HCT116 (cell line): ENCODE results near the gene FOXQ1. TPM values are rescaled to one million over a fixed set of nuclear protein-coding genes. Genes with fewer than 3 reads are reported as not detected.

ENCODE experiments used
- ATAC-seq: fragments of 200-7000 bp; cut with Tn5 transposase; 2 replicates; pipeline ENCODE4 v1.9.1; 2020; ENCODE audit warnings: mild to moderate bottlenecking, moderate library complexity
- BruUV-seq: library from RNA; stranded (reverse); fragments of 400-500 nt; replicated peaks from 2 replicates; lab custom pipeline; 2021; lab: Mats Ljungman, UMichigan
- CTCF ChIA-PET: fragments of 300-600 bp; sonication (Branson Sonifier 250); formaldehyde crosslinking; loops from one replicate; lab custom pipeline; 2021; ENCODE audit warnings: antibody characterized with exemption; lab: Charles Lee
- POLR2A ChIA-PET: fragments of 300-600, 350-600 bp; sonication (Branson Sonifier 250); formaldehyde crosslinking; loops from one replicate; lab custom pipeline; 2021; ENCODE audit warnings: antibody characterized with exemption; lab: Charles Lee
- RAD21 ChIA-PET, 2 experiments: fragments of 300-600 bp; sonication (Branson Sonifier 250); formaldehyde crosslinking; loops; one replicate each; lab custom pipeline; 2023; ENCODE audit warnings: low total read pairs in 2 of 2; ENCODE audit not compliant: uncharacterized antibody in 2 of 2, unreplicated experiment in 2 of 2, low non-redundant PET in 1 of 2; lab: Charles Lee
- DNase-seq: peaks from one replicate; pipeline ENCODE4 v3.0.0-alpha.2; 2010; ENCODE audit warnings: low read depth, low spot score
- H2AFZ ChIP-seq: fragments of 200-600 bp; shearing (Covaris generic), sonication (generic); 2 replicates; pipeline ENCODE4 v1.6.1; 2017; ENCODE audit warnings: low read depth, mixed run types, mixed read lengths, antibody characterized with exemption, low read length; ENCODE audit not compliant: poor library complexity, severe bottlenecking
- H3K27ac ChIP-seq: 2 replicates; pipeline ENCODE4 v1.5.1; 2012; ENCODE audit warnings: low read depth, low read length
- H3K27me3 ChIP-seq: fragments of 200-600 bp; sonication (generic); 2 replicates; pipeline ENCODE4 v1.6.1; 2016; ENCODE audit warnings: mixed run types, low read length, mixed read lengths; ENCODE audit not compliant: insufficient read depth
- H3K36me3 ChIP-seq, 2 experiments: fragments of 200-500 bp in 1 of 2; fragments of 200-600 bp in 1 of 2; sonication (Bioruptor generic) in 1 of 2; sonication (generic) in 1 of 2; 2 replicates each; pipeline versions ENCODE4 v1.5.1 to v1.6.1; 2014 to 2016; ENCODE audit warnings: low read length in 2 of 2, inconsistent platforms in 1 of 2, mixed read lengths in 1 of 2, mixed run types in 1 of 2; ENCODE audit not compliant: insufficient read depth in 2 of 2, control insufficient read depth in 1 of 2
- H3K4me1 ChIP-seq, 2 experiments: fragments of 200-600 bp in 1 of 2; sonication (generic) in 1 of 2; 2 replicates each; pipeline versions ENCODE4 v1.5.1 to v1.6.1; 2012 to 2017; ENCODE audit warnings: low read length in 2 of 2, inconsistent platforms in 1 of 2, mild to moderate bottlenecking in 1 of 2, mixed read lengths in 1 of 2, mixed run types in 1 of 2, moderate library complexity in 1 of 2; ENCODE audit not compliant: insufficient read depth in 2 of 2, control insufficient read depth in 1 of 2
- H3K4me2 ChIP-seq: fragments of 200-600 bp; sonication (generic); 2 replicates; pipeline ENCODE4 v1.6.1; 2017; ENCODE audit warnings: mixed run types, low read length, mixed read lengths
- H3K4me3 ChIP-seq, 2 experiments: fragments of 200-600 bp in 1 of 2; sonication (generic) in 1 of 2; replicated peaks in 1 of 2; 2 replicates each; pipeline ENCODE4 v1.5.1; 2011 to 2016; ENCODE audit warnings: low read length in 2 of 2, control low read depth in 1 of 2, low read depth in 1 of 2, mild to moderate bottlenecking in 1 of 2, mixed read lengths in 1 of 2, mixed run types in 1 of 2
- H3K79me2 ChIP-seq: fragments of 200-600 bp; sonication (generic); 2 replicates; pipeline ENCODE4 v1.6.1; 2017; ENCODE audit warnings: mild to moderate bottlenecking, mixed run types, low read length, moderate library complexity, mixed read lengths; ENCODE audit not compliant: insufficient read depth
- H3K9ac ChIP-seq: fragments of 200-600 bp; sonication (generic); 2 replicates; pipeline ENCODE4 v1.6.1; 2016; ENCODE audit warnings: low read length, mixed read lengths
- H3K9me2 ChIP-seq: fragments of 200-600 bp; sonication (generic), shearing (Covaris generic); 2 replicates; pipeline ENCODE4 v1.6.1; 2017; ENCODE audit warnings: mixed run types, mild to moderate bottlenecking, moderate library complexity; ENCODE audit not compliant: insufficient read depth
- H3K9me3 ChIP-seq, 2 experiments: fragments of 200-500 bp in 1 of 2; fragments of 200-600 bp in 1 of 2; sonication (Bioruptor generic) in 1 of 2; sonication (generic) in 1 of 2; 2 replicates each; pipeline ENCODE4 v1.6.1; 2014 to 2017; ENCODE audit warnings: low read length in 2 of 2, mixed read lengths in 2 of 2, inconsistent platforms in 1 of 2, low read depth in 1 of 2, mild to moderate bottlenecking in 1 of 2, mixed run types in 1 of 2, moderate library complexity in 1 of 2; ENCODE audit not compliant: control insufficient read depth in 1 of 2, insufficient read depth in 1 of 2
- H4K20me1 ChIP-seq: fragments of 200-600 bp; sonication (generic), shearing (Covaris generic); 2 replicates; pipeline ENCODE4 v1.6.1; 2017; ENCODE audit warnings: mixed run types, mild to moderate bottlenecking, moderate library complexity; ENCODE audit not compliant: insufficient read depth
- CBX3 ChIP-seq: IDR thresholded peaks from 2 replicates; pipeline ENCODE4 v1.6.1; 2012; ENCODE audit warnings: low read depth
- CEBPB ChIP-seq: IDR thresholded peaks from 2 replicates; pipeline ENCODE4 v1.6.1; 2012; ENCODE audit warnings: low read depth
- EGR1 ChIP-seq: IDR thresholded peaks from 2 replicates; pipeline ENCODE4 v1.6.1; 2012; ENCODE audit warnings: low read depth
- ELF1 ChIP-seq: IDR thresholded peaks from 2 replicates; pipeline ENCODE4 v1.6.1; 2012; ENCODE audit warnings: low read depth, borderline replicate concordance
- EZH2 ChIP-seq: fragments of 200-600 bp; sonication (generic); IDR thresholded peaks from 2 replicates; pipeline ENCODE4 v1.6.1; 2017; ENCODE audit warnings: antibody characterized with exemption, mixed run types
- FOSL1 ChIP-seq: IDR thresholded peaks from 2 replicates; pipeline ENCODE4 v1.6.1; 2012; ENCODE audit warnings: low read depth
- RAD21 ChIP-seq: IDR thresholded peaks from 2 replicates; pipeline ENCODE4 v1.6.1; 2012; ENCODE audit warnings: low read depth, mild to moderate bottlenecking
- SIN3A ChIP-seq: IDR thresholded peaks from 2 replicates; pipeline ENCODE4 v1.6.1; 2012; ENCODE audit warnings: low read depth
- SP1 ChIP-seq: IDR thresholded peaks from 2 replicates; pipeline ENCODE4 v1.6.1; 2012; ENCODE audit warnings: low read depth
- TCF7L2 ChIP-seq: IDR thresholded peaks from 2 replicates; pipeline ENCODE4 v1.7.0; 2011; ENCODE audit warnings: borderline replicate concordance, inconsistent platforms; ENCODE audit not compliant: insufficient read depth, insufficient read length; ENCODE audit errors: extremely low read depth
- ZFX ChIP-seq: fragments of 450-650 bp; IDR thresholded peaks from 2 replicates; pipeline ENCODE4 v1.6.1; 2017
- ZNF274 ChIP-seq: fragments of 200-500 bp; sonication (Bioruptor generic); IDR thresholded peaks from 2 replicates; pipeline ENCODE4 v1.6.1; 2014; ENCODE audit warnings: mild to moderate bottlenecking, low read depth, low read length, inconsistent platforms
- intact Hi-C: fragments of 100-400 bp; cut with micrococcal nuclease; formaldehyde crosslinking; loops from 2 replicates; pipeline ENCODE4 v1.10.0; 2022
- total RNA-seq: library from RNA; stranded (reverse); gene quantifications from one replicate; pipeline ENCODE4 v1.2.1, GENCODE V29; 2021; ENCODE audit not compliant: unreplicated experiment
- TF ChIP-seq, protein P1 (sequence below), 3 experiments: fragments of 200-600 bp in 1 of 3; sonication (generic) in 1 of 3; IDR thresholded peaks in 2 of 3; conservative IDR thresholded peaks in 1 of 3; 2 replicates each; pipeline ENCODE4 v1.5.1; 2012 to 2017; ENCODE audit warnings: low read depth in 2 of 3, low read length in 2 of 3, antibody characterized with exemption in 1 of 3, borderline replicate concordance in 1 of 3, control low read depth in 1 of 3, mild to moderate bottlenecking in 1 of 3, mixed read lengths in 1 of 3, mixed run types in 1 of 3, moderate library complexity in 1 of 3; ENCODE audit not compliant: insufficient read depth in 1 of 3
- TF ChIP-seq, protein P2 (sequence below): IDR thresholded peaks from 2 replicates; pipeline ENCODE4 v1.6.1; 2012; ENCODE audit warnings: low read depth

Gene FOXQ1
- total RNA-seq, 1 experiment from 2014 or later, result 0.42 TPM

DNA sequence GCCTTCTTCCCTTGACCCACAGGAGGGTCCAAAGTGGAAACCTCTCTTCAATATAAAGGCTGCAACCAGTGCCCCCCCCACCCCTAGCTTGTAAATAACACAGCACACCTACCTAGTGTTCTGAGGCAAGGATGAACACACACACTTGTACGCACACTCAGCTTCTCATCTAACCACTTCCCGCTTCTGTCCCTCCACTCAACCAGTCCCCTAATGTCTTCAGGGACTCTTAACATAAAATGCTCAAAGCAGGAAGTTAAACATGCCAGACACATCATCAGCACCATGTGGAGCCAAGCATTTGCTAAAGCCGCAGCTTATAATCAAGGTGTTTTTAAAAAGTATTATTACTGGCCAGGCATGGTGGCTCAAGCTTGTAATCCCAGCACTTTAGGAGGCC, 35.3 kb downstream of the FOXQ1 start:
- H3K9me3 ChIP-seq, result peaks cover 5 to 9% of the 10 kb centered on the region in 2 experiments; a peak in 2 of 4 replicates
- RAD21 ChIA-PET, result interaction anchor here in 1 of 2 experiments (0.6 to 0.8 kb wide), 2 partner anchors 90 to 1159 kb away, joined by 3 to 4 read pairs; no protein-coding TSS in a partner anchor
- no peaks in the 10 kb centered on the region for H4K20me1 ChIP-seq
- H3K4me2 ChIP-seq, result no peak overlapping the region
- BruUV-seq, result no TSS peak
- H3K27me3 ChIP-seq, result no peaks in the 10 kb centered on the region
- CTCF ChIA-PET, result interaction anchor here (1.6 kb wide), 1 partner anchor 11 kb away, joined by 5 read pairs; no protein-coding TSS in a partner anchor
- no peak overlapping the region for H3K9ac ChIP-seq
- H3K4me3 ChIP-seq, result no peak overlapping the region
- H3K4me1 ChIP-seq, result peaks cover 0 to 4% of the 10 kb centered on the region in 2 experiments; a peak in 1 of 4 replicates
- no peak for ATAC-seq
- no peak overlapping the region for H2AFZ ChIP-seq
- no peaks in the 10 kb centered on the region for H3K9me2 ChIP-seq
- no peaks in the 10 kb centered on the region for H3K36me3 ChIP-seq
- no peak for DNase-seq
- TF ChIP-seq ZFX (no peak), FOSL1 (no peak), SP1 (no peak), SIN3A (no peak), RAD21 (no peak), CBX3 (no peak), ZNF274 (no peak), EZH2 (no peak), TCF7L2 (no peak), EGR1 (no peak), CEBPB (no peak), ELF1 (no peak)
- TF ChIP-seq, protein P1, sequence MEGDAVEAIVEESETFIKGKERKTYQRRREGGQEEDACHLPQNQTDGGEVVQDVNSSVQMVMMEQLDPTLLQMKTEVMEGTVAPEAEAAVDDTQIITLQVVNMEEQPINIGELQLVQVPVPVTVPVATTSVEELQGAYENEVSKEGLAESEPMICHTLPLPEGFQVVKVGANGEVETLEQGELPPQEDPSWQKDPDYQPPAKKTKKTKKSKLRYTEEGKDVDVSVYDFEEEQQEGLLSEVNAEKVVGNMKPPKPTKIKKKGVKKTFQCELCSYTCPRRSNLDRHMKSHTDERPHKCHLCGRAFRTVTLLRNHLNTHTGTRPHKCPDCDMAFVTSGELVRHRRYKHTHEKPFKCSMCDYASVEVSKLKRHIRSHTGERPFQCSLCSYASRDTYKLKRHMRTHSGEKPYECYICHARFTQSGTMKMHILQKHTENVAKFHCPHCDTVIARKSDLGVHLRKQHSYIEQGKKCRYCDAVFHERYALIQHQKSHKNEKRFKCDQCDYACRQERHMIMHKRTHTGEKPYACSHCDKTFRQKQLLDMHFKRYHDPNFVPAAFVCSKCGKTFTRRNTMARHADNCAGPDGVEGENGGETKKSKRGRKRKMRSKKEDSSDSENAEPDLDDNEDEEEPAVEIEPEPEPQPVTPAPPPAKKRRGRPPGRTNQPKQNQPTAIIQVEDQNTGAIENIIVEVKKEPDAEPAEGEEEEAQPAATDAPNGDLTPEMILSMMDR (IDR thresholded peaks at IDR 0.05 in 2 of 3, conservative IDR thresholded peaks at IDR 0.05 in 1 of 3; ENCODE audit: borderline replicate concordance in 1 of 3, insufficient read depth in 1 of 3, low read depth in 2 of 3, low read length in 2 of 3), result no peak
- TF ChIP-seq, protein P2, sequence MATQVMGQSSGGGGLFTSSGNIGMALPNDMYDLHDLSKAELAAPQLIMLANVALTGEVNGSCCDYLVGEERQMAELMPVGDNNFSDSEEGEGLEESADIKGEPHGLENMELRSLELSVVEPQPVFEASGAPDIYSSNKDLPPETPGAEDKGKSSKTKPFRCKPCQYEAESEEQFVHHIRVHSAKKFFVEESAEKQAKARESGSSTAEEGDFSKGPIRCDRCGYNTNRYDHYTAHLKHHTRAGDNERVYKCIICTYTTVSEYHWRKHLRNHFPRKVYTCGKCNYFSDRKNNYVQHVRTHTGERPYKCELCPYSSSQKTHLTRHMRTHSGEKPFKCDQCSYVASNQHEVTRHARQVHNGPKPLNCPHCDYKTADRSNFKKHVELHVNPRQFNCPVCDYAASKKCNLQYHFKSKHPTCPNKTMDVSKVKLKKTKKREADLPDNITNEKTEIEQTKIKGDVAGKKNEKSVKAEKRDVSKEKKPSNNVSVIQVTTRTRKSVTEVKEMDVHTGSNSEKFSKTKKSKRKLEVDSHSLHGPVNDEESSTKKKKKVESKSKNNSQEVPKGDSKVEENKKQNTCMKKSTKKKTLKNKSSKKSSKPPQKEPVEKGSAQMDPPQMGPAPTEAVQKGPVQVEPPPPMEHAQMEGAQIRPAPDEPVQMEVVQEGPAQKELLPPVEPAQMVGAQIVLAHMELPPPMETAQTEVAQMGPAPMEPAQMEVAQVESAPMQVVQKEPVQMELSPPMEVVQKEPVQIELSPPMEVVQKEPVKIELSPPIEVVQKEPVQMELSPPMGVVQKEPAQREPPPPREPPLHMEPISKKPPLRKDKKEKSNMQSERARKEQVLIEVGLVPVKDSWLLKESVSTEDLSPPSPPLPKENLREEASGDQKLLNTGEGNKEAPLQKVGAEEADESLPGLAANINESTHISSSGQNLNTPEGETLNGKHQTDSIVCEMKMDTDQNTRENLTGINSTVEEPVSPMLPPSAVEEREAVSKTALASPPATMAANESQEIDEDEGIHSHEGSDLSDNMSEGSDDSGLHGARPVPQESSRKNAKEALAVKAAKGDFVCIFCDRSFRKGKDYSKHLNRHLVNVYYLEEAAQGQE, result no peak
- TF ChIP-seq, all 23 proteins: peak for 0
- intact Hi-C loops, result no loop called here
- H3K79me2 ChIP-seq, result no peaks in the 10 kb centered on the region
- H3K27ac ChIP-seq, result no peak overlapping the region
- POLR2A ChIA-PET, result no interaction called here
